ENCODE results near the gene INTS4.

- no peak for TF ChIP-seq CEBPB (IDR thresholded peaks at IDR 0.05; ENCODE audit: low read depth, low read length)
- no peak for TF ChIP-seq CHD1 (IDR thresholded peaks at IDR 0.05; ENCODE audit: low read depth, low read length)
- TF ChIP-seq MAFK (IDR thresholded peaks at IDR 0.05; ENCODE audit: low read depth, low read length): no peak
- TF ChIP-seq CTCF (conservative IDR thresholded peaks at IDR 0.05; ENCODE audit: low read depth, low read length): no peak
- no peak for TF ChIP-seq POLR2A (IDR thresholded peaks at IDR 0.05; ENCODE audit: low read depth, low read length)
- TF ChIP-seq FOS (IDR thresholded peaks at IDR 0.05; ENCODE audit: low read depth, low read length): no peak
- TF ChIP-seq BHLHE40 (IDR thresholded peaks at IDR 0.05; ENCODE audit: low read depth, low read length): no peak
- TF ChIP-seq RFX5 (IDR thresholded peaks at IDR 0.05; ENCODE audit: low read depth, low read length): no peak
These were observed 125.7 kb downstream of the INTS4 start for GRCh38 chr11:77868744-77869143.

All from IMR-90 (cell line).